ENCODE data around the gene TBC1D2B. TPM values are rescaled to one million over a fixed set of nuclear protein-coding genes. Genes with fewer than 3 reads are reported as not detected.

Gene TBC1D2B
- total RNA-seq, 2 donors from 2014 or later: 35.9 to 49.1 TPM

GRCh38 chr15:78046796-78047341 is 30.6 kb downstream of the TBC1D2B start:
- no peaks in the 10 kb centered on the region for H3K36me3 ChIP-seq
- H3K4me3 ChIP-seq: no peak overlapping the region
- no peaks in the 10 kb centered on the region for H3K9me3 ChIP-seq
- H3K27me3 ChIP-seq: no peaks in the 10 kb centered on the region
- intact Hi-C loops (cut with DNase I): loop anchor here (10.0 kb wide), 1 partner anchor 58 kb away; no protein-coding TSS in a partner anchor
- peak overlapping the region; percentile 54 for H3K27ac ChIP-seq
- peak overlapping the region in 1 of 2 donors; percentile 16 for H3K9ac ChIP-seq (ENCODE audit: low read depth in 2 of 2, low read length in 2 of 2)
- TF ChIP-seq CTCF (IDR thresholded peaks at IDR 0.05): no peak
- H3K4me1 ChIP-seq: peaks cover 23% of the 10 kb centered on the region
- no peak for DNase-seq

GRCh38 chr15:78045189-78045588 is 32.3 kb downstream of the TBC1D2B start:
- Histone ChIP-seq H3K9me3 (no peaks in the 10 kb centered on the region), H3K9ac (ENCODE audit: low read depth in 2 of 2, low read length in 2 of 2) (no peak overlapping the region), H3K4me1 (peaks cover 9% of the 10 kb centered on the region), H3K27me3 (no peaks in the 10 kb centered on the region), H3K36me3 (no peaks in the 10 kb centered on the region), H3K4me3 (no peak overlapping the region), H3K27ac (peak overlapping the region; percentile 12)
- no peak for TF ChIP-seq CTCF (IDR thresholded peaks at IDR 0.05)
- intact Hi-C loops (cut with DNase I): loop anchor here (10.0 kb wide), 1 partner anchor 60 kb away; no protein-coding TSS in a partner anchor
- peak; percentile 15 for DNase-seq

- no peak for TF ChIP-seq CTCF (IDR thresholded peaks at IDR 0.05)
- Histone ChIP-seq H3K27ac (peak overlapping the region; percentile 12), H3K36me3 (no peaks in the 10 kb centered on the region), H3K27me3 (no peaks in the 10 kb centered on the region), H3K9ac (ENCODE audit: low read depth in 2 of 2, low read length in 2 of 2) (no peak overlapping the region), H3K4me1 (peaks cover 6% of the 10 kb centered on the region), H3K9me3 (no peaks in the 10 kb centered on the region), H3K4me3 (no peak overlapping the region)
- peak; percentile 16 for DNase-seq
- intact Hi-C loops (cut with DNase I): loop anchor here (10.0 kb wide), 1 partner anchor 60 kb away; no protein-coding TSS in a partner anchor
These were observed 32.9 kb downstream of the TBC1D2B start for GRCh38 chr15:78044407-78045155.

GRCh38 chr15:78041946-78042345 is 35.6 kb downstream of the TBC1D2B start:
- H3K27me3 ChIP-seq: no peaks in the 10 kb centered on the region
- peaks cover 5% of the 10 kb centered on the region for H3K4me1 ChIP-seq
- intact Hi-C loops (cut with DNase I): loop anchor here (10.0 kb wide), 1 partner anchor 63 kb away; no protein-coding TSS in a partner anchor
- no peak overlapping the region for H3K27ac ChIP-seq
- no peak for TF ChIP-seq CTCF (IDR thresholded peaks at IDR 0.05)
- H3K36me3 ChIP-seq: no peaks in the 10 kb centered on the region
- DNase-seq: peak; percentile 13
- no peaks in the 10 kb centered on the region for H3K9me3 ChIP-seq
- no peak overlapping the region for H3K9ac ChIP-seq (ENCODE audit: low read depth in 2 of 2, low read length in 2 of 2)
- no peak overlapping the region for H3K4me3 ChIP-seq

GRCh38 chr15:78040653-78041244 is 36.8 kb downstream of the TBC1D2B start:
- Histone ChIP-seq H3K36me3 (no peaks in the 10 kb centered on the region), H3K27me3 (no peaks in the 10 kb centered on the region), H3K27ac (no peak overlapping the region), H3K9ac (ENCODE audit: low read depth in 2 of 2, low read length in 2 of 2) (no peak overlapping the region), H3K4me3 (no peak overlapping the region), H3K4me1 (peaks cover 5% of the 10 kb centered on the region), H3K9me3 (no peaks in the 10 kb centered on the region)
- no peak for TF ChIP-seq CTCF (IDR thresholded peaks at IDR 0.05)
- DNase-seq: no peak
- intact Hi-C loops (cut with DNase I): loop anchor here (10.0 kb wide), 1 partner anchor 64 kb away; no protein-coding TSS in a partner anchor
